ENCODE data around the gene GNPAT. TPM values are rescaled to one million over a fixed set of nuclear protein-coding genes. Genes with fewer than 3 reads are reported as not detected.

GNPAT gene
- total RNA-seq, 2 experiments from 2014 or later, result 51.7 to 54.9 TPM

DNA sequence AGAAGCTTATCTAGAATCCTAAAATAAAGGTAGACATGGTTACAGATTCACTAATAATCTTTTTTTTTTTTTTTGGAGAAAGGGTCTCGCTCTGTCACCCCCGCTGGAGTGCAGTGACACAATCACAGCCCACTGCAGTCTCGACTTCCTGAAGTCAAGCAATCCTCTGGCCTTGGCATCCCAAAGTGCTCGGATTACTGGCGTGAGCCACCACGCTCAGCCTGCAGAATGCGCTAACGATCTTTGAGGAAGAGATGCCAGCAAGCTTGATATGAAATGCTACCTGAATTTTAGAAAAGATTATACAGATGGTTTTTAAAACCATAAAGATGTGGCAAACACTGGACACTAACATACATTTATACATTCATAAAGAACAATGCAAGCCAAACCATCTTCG lies 4.1 kb upstream of the GNPAT start:
- no peak overlapping the region for H2AFZ ChIP-seq (ENCODE audit: low read length)
- peaks cover 32% of the 10 kb centered on the region for H3K79me2 ChIP-seq (ENCODE audit: insufficient read depth, low read depth, low read length)
- TF ChIP-seq EZH2phosphoT487 (IDR thresholded peaks at IDR 0.05; ENCODE audit: borderline replicate concordance, low read depth, low read length), result no peak
- TF ChIP-seq CTCF (conservative IDR thresholded peaks at IDR 0.05; ENCODE audit: low read length), result no peak
- H3K9me2 ChIP-seq (ENCODE audit: insufficient read depth, low read length), result no peaks in the 10 kb centered on the region
- no peaks in the 10 kb centered on the region for H4K20me1 ChIP-seq (ENCODE audit: insufficient read depth, low read length)
- intact Hi-C loops (cut with micrococcal nuclease; ENCODE audit: unreplicated experiment), result no loop called here
- no peak for DNase-seq (ENCODE audit: low spot score)
- no peaks in the 10 kb centered on the region for H3K9me3 ChIP-seq (ENCODE audit: low read length)
- H3K4me3 ChIP-seq (ENCODE audit: low read depth, low read length, poor library complexity, severe bottlenecking), result no peak overlapping the region
- H3K4me2 ChIP-seq (ENCODE audit: low read length), result no peak overlapping the region
- CTCF ChIA-PET (ENCODE audit: unreplicated experiment), result no interaction called here
- peaks cover 22% of the 10 kb centered on the region for H3K4me1 ChIP-seq (ENCODE audit: insufficient read depth, low read length, poor library complexity, severe bottlenecking)
- no TSS peak for BruUV-seq (replicated peaks)
- H3K36me3 ChIP-seq (ENCODE audit: insufficient read depth, low read length), result peaks cover 54% of the 10 kb centered on the region
- POLR2A ChIA-PET, result no interaction called here
- no peak overlapping the region for H3K27ac ChIP-seq (ENCODE audit: low read depth, low read length, poor library complexity, severe bottlenecking)

- Histone ChIP-seq H3K4me1 (ENCODE audit: insufficient read depth, low read length, poor library complexity, severe bottlenecking) (peaks cover 25% of the 10 kb centered on the region), H3K4me3 (ENCODE audit: low read depth, low read length, poor library complexity, severe bottlenecking) (no peak overlapping the region), H3K79me2 (ENCODE audit: insufficient read depth, low read depth, low read length) (peaks cover 42% of the 10 kb centered on the region), H2AFZ (ENCODE audit: low read length) (no peak overlapping the region), H3K4me2 (ENCODE audit: low read length) (no peak overlapping the region), H3K9me2 (ENCODE audit: insufficient read depth, low read length) (no peaks in the 10 kb centered on the region), H3K9me3 (ENCODE audit: low read length) (no peaks in the 10 kb centered on the region), H4K20me1 (ENCODE audit: insufficient read depth, low read length) (no peaks in the 10 kb centered on the region), H3K27ac (ENCODE audit: low read depth, low read length, poor library complexity, severe bottlenecking) (no peak overlapping the region), H3K36me3 (ENCODE audit: insufficient read depth, low read length) (peaks cover 49% of the 10 kb centered on the region)
- DNase-seq (ENCODE audit: low spot score), result no peak
- no TSS peak for BruUV-seq (replicated peaks)
- CTCF ChIA-PET (ENCODE audit: unreplicated experiment), result no interaction called here
- intact Hi-C loops (cut with micrococcal nuclease; ENCODE audit: unreplicated experiment), result no loop called here
- POLR2A ChIA-PET, result no interaction called here
- no peak for TF ChIP-seq EZH2phosphoT487 (IDR thresholded peaks at IDR 0.05; ENCODE audit: borderline replicate concordance, low read depth, low read length)
- no peak for TF ChIP-seq CTCF (conservative IDR thresholded peaks at IDR 0.05; ENCODE audit: low read length)
Observed at GRCh38 chr1:231238298-231238697, 2.7 kb upstream of the GNPAT start.

DNA sequence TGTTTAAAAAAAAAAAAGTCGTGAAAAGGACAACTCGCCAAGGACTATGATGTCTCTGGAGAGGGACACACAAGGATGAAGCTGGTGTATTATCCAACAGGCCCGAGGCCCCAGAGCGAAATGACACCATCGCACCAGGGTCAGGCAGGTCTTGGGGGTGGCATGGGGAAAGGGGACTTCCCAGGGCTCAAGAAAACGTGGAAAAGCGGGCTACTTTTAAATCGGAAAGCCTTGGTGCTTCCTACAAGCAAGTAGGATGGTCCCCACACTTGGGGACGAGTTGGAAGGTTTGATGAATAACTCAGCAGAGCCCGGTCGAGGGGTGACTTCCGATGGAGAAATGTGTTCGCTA lies 505 bp upstream of the GNPAT start:
- BruUV-seq (replicated peaks), result TSS peak; percentile 78
- no peak for DNase-seq (ENCODE audit: low spot score)
- CTCF ChIA-PET (ENCODE audit: unreplicated experiment), result interaction anchor here (0.6 kb wide), 1 partner anchor 251 kb away, joined by 3 read pairs; no protein-coding TSS in a partner anchor
- Histone ChIP-seq H3K4me2 (ENCODE audit: low read length) (peak overlapping the region; percentile 96), H3K9me2 (ENCODE audit: insufficient read depth, low read length) (no peaks in the 10 kb centered on the region), H3K4me3 (ENCODE audit: low read depth, low read length, poor library complexity, severe bottlenecking) (peak overlapping the region; percentile 97), H2AFZ (ENCODE audit: low read length) (peak overlapping the region; percentile 91), H3K4me1 (ENCODE audit: insufficient read depth, low read length, poor library complexity, severe bottlenecking) (peaks cover 25% of the 10 kb centered on the region), H3K79me2 (ENCODE audit: insufficient read depth, low read depth, low read length) (peaks cover 63% of the 10 kb centered on the region), H3K27ac (ENCODE audit: low read depth, low read length, poor library complexity, severe bottlenecking) (peak overlapping the region; percentile 60), H3K36me3 (ENCODE audit: insufficient read depth, low read length) (peaks cover 50% of the 10 kb centered on the region), H4K20me1 (ENCODE audit: insufficient read depth, low read length) (no peaks in the 10 kb centered on the region), H3K9me3 (ENCODE audit: low read length) (no peaks in the 10 kb centered on the region)
- POLR2A ChIA-PET, result interaction anchor here (0.6 to 1.9 kb wide), 7 partner anchors 8 to 661 kb away, joined by 3 to 8 read pairs (median 3); partner anchors contain the start of genes EXOC8 and SPRTN
- intact Hi-C loops (cut with micrococcal nuclease; ENCODE audit: unreplicated experiment), result loop anchor here (2.0 to 5.0 kb wide), 2 partner anchors 94 to 182 kb away; partner anchors contain the start of gene EGLN1
- no peak for TF ChIP-seq CTCF (conservative IDR thresholded peaks at IDR 0.05; ENCODE audit: low read length)
- TF ChIP-seq EZH2phosphoT487 (IDR thresholded peaks at IDR 0.05; ENCODE audit: borderline replicate concordance, low read depth, low read length), result no peak

All from OCI-LY7 (cell line).